ENCODE data around the gene SLC25A24.
"Not testable (repeated sequence)": the region's sequence is repeated elsewhere in the genome, so short reads cannot be mapped to it uniquely, and the experiment has no call there.

DNA sequence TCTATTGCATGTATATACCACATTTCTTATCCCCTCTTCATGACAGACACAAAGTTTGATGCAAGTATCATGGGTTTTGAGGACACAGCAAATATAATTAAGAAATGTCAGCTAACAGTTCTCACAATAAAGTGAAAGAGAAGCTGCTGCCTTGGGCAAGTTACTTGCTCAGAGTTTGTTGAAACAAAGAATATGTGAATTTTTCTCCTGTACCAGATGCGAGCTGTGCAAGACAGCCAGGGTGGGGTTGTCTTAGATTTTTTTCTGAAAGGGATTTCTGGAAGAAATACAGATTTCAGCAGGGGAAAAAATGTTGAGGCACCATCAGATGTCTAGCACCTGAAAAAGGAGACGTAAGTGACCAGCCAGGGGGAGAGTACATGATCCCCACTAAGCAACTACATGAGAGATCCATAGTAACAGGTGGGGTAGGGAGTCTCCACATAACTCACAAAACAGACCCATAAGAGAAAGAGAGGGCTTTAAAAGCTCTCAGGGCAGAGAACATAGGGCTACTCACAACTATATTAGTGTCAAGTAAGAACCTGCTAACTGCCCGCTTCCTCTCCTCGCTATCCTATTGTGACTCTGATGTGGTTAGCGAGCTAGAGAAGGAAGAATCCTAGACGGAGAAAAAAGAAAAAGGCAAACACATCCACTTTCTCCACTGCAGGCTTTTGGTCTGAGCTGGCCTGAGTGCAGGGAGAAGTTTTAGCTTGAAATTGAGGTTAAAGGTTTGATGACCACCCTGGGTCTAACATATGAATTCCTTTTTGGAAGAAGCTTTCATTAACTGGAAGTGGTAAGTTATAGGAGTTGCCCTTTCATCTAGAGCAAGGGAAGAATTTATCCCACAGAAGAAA lies 16.1 kb upstream of the SLC25A24 start:
- TF ChIP-seq CTCF (conservative IDR thresholded peaks at IDR 0.05; ENCODE audit: low read length); EZH2phosphoT487 (IDR thresholded peaks at IDR 0.05; ENCODE audit: borderline replicate concordance): not testable (repeated sequence)
